PC-9 (cell line): Measurements from ENCODE around the gene FSIP1.

Experiments
- EZH2 ChIP-seq: fragments of 200-600 bp; sonication (generic); IDR thresholded peaks from 2 replicates; pipeline ENCODE4 v1.8.0; 2017; ENCODE audit warnings: antibody characterized with exemption, low read depth
- TF ChIP-seq, protein P1 (sequence below): fragments of 200-600 bp; sonication (generic); conservative IDR thresholded peaks from 2 replicates; pipeline ENCODE4 v1.6.1; 2017; ENCODE audit warnings: mixed run types, antibody characterized with exemption, mild to moderate bottlenecking, moderate library complexity

DNA sequence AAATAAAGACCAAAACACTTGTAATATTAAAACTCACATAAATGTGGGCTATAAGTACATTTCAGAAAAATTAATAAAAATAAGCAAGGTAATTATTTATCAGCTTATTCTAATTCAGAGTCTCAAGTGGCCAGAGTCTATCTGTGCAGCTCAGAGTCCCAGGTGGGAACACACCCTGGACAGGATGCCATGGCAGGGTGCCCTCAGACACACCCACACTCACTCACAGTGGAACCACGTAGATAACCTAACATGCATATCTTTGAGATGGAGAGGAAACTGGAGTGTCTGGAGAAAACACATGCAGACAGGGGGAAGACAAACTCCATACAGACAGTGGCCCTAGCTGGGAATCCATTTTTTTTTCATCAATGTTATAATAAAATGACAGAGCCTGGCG is 37.2 kb downstream of the FSIP1 start:
- TF ChIP-seq, protein P1, sequence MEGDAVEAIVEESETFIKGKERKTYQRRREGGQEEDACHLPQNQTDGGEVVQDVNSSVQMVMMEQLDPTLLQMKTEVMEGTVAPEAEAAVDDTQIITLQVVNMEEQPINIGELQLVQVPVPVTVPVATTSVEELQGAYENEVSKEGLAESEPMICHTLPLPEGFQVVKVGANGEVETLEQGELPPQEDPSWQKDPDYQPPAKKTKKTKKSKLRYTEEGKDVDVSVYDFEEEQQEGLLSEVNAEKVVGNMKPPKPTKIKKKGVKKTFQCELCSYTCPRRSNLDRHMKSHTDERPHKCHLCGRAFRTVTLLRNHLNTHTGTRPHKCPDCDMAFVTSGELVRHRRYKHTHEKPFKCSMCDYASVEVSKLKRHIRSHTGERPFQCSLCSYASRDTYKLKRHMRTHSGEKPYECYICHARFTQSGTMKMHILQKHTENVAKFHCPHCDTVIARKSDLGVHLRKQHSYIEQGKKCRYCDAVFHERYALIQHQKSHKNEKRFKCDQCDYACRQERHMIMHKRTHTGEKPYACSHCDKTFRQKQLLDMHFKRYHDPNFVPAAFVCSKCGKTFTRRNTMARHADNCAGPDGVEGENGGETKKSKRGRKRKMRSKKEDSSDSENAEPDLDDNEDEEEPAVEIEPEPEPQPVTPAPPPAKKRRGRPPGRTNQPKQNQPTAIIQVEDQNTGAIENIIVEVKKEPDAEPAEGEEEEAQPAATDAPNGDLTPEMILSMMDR, result no peak
- TF ChIP-seq EZH2, result no peak
